IPS-20b (cell line): ENCODE data around the gene RSPH9.

Experiments used
- H3K27ac ChIP-seq: one replicate; pipeline ENCODE4 v1.5.1; 2013; ENCODE audit warnings: low read length
- H3K27me3 ChIP-seq: 2 replicates; pipeline ENCODE4 v1.6.1; 2013; ENCODE audit warnings: mild to moderate bottlenecking, low read length, inconsistent platforms; ENCODE audit not compliant: insufficient read depth
- H3K36me3 ChIP-seq: 2 replicates; pipeline ENCODE4 v1.6.1; 2013; ENCODE audit warnings: low read depth, mild to moderate bottlenecking, inconsistent platforms, low read length, moderate library complexity; ENCODE audit not compliant: insufficient read depth
- H3K4me1 ChIP-seq: 2 replicates; pipeline ENCODE4 v1.6.1; 2013; ENCODE audit warnings: mild to moderate bottlenecking, control low read depth, inconsistent platforms, low read length, moderate library complexity; ENCODE audit not compliant: insufficient read depth
- H3K4me3 ChIP-seq: 2 replicates; pipeline ENCODE4 v1.5.1; 2013; ENCODE audit warnings: mild to moderate bottlenecking, low read length, inconsistent platforms
- H3K9ac ChIP-seq: 2 replicates; pipeline ENCODE4 v1.6.1; 2013; ENCODE audit warnings: low read depth, mild to moderate bottlenecking, inconsistent platforms, low read length, moderate library complexity
- H3K9me3 ChIP-seq: 2 replicates; pipeline ENCODE4 v1.6.1; 2013; ENCODE audit warnings: mild to moderate bottlenecking, low read depth, low read length, inconsistent platforms; ENCODE audit not compliant: insufficient read depth

The RSPH9 gene

DNA sequence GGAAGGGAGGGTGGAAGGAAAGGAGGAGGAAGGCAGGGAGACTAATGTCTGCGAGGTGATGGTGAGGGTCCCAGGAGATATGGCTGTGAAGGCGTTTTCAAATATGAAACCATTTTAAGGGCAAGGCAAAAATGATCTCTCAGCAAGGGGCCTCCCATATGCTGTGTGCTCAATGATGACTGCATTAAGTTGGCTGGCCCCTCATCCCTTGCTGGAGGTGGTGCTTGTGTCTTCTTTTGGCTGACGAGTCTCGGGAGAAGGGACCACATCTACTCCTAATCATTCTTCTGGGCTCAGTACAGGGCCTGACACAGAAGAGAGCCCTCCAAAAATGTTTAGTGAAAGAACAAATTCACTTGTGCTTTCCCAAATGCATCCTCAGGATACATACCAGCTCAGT lies 65.7 kb downstream of the RSPH9 start:
- no peak overlapping the region for H3K4me3 ChIP-seq
- peaks cover 9% of the 10 kb centered on the region; the same call in 1 of the 2 replicates for H3K4me1 ChIP-seq
- no peak overlapping the region for H3K27ac ChIP-seq
- H3K9ac ChIP-seq = no peak overlapping the region
- no peaks in the 10 kb centered on the region for H3K27me3 ChIP-seq
- no peaks in the 10 kb centered on the region for H3K36me3 ChIP-seq
- H3K9me3 ChIP-seq = no peaks in the 10 kb centered on the region

DNA sequence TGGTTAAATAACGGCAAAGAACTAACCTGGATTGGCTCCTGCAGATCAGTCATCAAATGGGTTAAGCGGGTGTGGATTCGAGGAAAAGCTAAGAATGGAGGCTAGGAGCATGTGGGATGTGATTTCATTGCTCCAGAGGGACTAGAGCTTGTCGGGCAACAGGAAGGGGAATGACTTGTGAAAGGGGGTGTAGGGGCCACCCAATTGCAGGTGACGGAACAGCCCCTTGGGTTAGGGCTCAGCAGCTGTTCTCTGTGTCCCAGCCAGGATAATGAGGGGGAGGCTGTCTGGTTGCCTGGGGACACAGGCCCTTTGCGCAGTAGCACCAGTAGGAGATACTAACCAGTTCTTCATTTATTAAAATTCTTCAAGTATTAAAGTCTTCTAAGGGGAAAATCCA lies 67.7 kb downstream of the RSPH9 start:
- H3K27ac ChIP-seq = no peak overlapping the region
- H3K4me3 ChIP-seq = no peak overlapping the region
- no peaks in the 10 kb centered on the region for H3K9me3 ChIP-seq
- H3K9ac ChIP-seq = no peak overlapping the region
- H3K27me3 ChIP-seq = no peaks in the 10 kb centered on the region
- H3K36me3 ChIP-seq = no peaks in the 10 kb centered on the region
- H3K4me1 ChIP-seq = peaks cover 2% of the 10 kb centered on the region; the same call in 1 of the 2 replicates

DNA sequence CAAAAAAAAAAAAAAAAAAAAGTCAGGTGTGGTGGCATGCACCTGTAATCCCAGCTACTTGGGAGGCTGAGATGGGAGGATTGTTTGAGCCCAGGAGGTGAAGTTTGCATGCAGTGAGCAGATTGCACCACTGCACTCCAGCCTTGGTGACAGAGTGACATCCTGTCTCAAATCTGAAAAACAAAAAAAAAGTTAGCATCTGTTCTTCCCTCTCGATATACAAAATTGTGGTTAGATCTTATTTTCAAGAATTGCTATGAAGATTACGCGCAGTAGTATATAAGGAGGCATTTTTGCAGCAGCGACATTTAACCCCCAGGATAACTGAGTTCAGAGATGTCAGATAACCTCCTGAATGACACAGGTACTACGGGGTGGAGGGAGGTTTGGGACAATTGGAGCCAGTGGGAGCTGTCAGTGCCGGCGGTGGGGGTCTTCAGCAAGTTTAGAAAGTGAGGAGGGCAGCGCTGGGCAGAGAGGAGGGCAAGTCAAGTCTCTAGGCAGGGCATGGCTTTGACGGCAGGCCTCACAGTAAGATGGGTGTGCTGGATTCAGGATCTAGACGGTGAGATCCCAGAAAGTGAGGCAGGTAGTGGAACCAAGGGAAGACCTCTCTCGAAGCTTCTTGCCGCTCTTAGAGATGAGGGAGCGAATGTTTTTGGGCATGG lies 68.9 kb downstream of the RSPH9 start:
- Histone ChIP-seq H3K4me3 (no peak overlapping the region), H3K4me1 (no peaks in the 10 kb centered on the region; the same call in 1 of the 2 replicates), H3K27ac (no peak overlapping the region), H3K27me3 (no peaks in the 10 kb centered on the region), H3K9me3 (no peaks in the 10 kb centered on the region), H3K36me3 (no peaks in the 10 kb centered on the region), H3K9ac (no peak overlapping the region)

DNA sequence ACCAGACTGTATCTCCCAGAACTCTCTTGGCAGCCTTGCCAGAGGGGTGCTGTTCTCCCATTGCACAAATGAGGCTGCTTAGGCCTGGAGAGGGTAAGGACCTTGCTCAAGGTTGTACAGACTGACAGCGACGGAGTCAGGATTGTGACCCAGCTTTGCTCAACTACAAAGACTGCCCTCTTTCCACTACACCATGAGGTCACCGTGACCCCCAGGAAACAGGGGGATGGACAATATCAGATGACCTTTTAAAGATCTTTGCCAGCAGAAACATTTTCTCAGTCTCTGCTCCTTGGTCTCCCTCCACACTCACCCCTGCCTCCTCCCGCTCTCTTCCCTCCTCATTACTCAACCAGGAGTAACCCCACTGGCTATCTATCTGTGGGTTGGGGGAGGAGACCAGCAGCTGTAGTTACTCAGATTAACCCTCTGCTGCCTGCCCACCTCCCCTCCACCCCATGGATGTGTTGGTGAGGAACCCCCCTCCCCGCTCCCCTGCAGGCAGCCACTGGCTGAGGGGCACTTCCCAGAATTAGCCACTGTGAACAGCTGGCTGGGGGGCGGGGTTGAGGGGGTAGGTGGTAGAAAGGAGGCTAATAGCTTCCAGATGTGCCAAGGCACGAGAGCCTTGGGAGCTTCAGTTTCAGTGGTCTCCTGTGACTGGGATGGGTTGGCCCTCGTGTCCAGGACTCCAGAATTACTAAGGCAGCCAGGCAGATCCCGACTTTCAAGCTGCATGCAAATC lies 69.6 kb downstream of the RSPH9 start:
- Histone ChIP-seq H3K27ac (no peak overlapping the region), H3K4me1 (no peaks in the 10 kb centered on the region; the same call in 1 of the 2 replicates), H3K9me3 (no peaks in the 10 kb centered on the region), H3K9ac (no peak overlapping the region), H3K4me3 (no peak overlapping the region), H3K27me3 (no peaks in the 10 kb centered on the region), H3K36me3 (no peaks in the 10 kb centered on the region)

DNA sequence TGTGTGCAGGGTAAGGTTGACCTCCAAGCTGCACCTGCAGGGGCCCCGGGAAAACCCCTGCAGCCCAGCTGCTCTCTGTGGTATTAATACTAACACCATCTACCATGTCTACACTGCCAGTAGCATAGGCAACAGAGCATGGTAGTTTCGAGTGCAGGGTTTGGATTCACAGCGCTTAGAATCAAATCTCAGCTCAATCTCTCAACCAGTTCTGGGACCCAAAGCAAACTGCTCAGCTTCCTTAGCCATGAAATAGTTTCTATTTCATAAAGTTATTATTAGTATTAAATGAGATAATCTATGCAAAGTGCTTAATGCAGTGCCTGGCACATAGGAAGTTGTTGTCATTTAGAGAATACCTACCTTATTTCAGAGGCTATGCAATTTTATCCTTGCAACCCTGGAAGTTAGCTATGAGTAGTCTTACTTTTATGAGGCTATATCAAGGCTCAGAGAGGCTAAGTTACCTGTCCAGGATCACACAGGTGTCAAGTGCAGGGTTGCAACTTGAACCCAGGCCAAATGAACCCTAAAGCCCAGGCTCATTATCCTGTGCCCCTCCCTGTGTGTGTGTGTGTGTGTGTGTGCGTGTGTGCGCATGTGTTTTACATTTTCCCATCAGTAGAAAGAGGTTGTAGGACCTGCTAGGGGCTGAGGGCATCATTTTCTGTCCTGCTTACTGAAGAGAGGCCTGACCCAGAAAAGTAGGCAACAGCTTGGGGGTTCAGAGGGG lies 70.4 kb downstream of the RSPH9 start:
- Histone ChIP-seq H3K9ac (no peak overlapping the region), H3K4me3 (no peak overlapping the region), H3K27me3 (no peaks in the 10 kb centered on the region), H3K27ac (no peak overlapping the region), H3K36me3 (no peaks in the 10 kb centered on the region), H3K4me1 (no peaks in the 10 kb centered on the region; the same call in 1 of the 2 replicates), H3K9me3 (no peaks in the 10 kb centered on the region)

DNA sequence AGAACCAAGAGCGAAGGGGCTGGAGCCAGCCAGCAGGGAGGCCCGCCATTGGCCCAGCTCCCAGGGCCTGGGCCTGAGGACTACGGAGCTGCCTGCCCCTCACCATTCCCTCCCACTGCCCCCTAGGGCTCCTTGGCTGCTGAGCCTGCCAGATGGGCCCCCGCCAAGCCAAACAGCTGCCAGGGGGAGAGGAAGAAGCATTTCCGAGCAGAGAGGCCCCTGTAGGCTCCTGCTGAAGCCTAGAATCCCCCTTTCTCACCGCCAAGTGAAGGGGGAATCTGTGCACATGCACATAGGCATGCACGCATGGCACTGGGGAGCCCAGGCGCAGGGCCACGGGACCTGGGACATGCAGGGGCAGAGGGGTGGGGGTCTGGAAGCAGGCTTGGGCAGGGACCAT lies 71.3 kb downstream of the RSPH9 start:
- Histone ChIP-seq H3K9ac (no peak overlapping the region), H3K27ac (no peak overlapping the region), H3K27me3 (no peaks in the 10 kb centered on the region), H3K4me1 (no peaks in the 10 kb centered on the region; the same call in 1 of the 2 replicates), H3K9me3 (no peaks in the 10 kb centered on the region), H3K36me3 (no peaks in the 10 kb centered on the region), H3K4me3 (no peak overlapping the region)

DNA sequence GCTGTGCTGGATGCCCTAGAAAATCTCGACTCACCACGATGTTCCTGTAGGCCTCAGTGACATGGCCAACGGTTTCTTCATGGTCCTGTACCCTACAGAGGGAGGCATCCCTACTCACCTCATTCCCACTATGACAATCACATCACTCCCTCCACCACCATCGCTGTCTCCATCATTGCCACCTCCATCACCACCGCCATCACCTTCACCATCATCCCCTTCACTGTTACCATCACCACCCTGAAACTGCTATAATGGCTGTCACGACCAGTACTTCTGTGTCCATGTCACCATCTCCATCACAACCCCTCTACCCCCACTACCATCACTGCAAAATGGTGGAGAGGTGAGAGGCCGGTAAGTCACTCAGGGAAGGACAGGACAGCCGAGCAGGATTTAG lies 72.6 kb downstream of the RSPH9 start:
- no peak overlapping the region for H3K4me3 ChIP-seq
- no peaks in the 10 kb centered on the region; the same call in 1 of the 2 replicates for H3K4me1 ChIP-seq
- no peak overlapping the region for H3K27ac ChIP-seq
- H3K9me3 ChIP-seq = no peaks in the 10 kb centered on the region
- H3K27me3 ChIP-seq = no peaks in the 10 kb centered on the region
- H3K36me3 ChIP-seq = no peaks in the 10 kb centered on the region
- H3K9ac ChIP-seq = no peak overlapping the region

DNA sequence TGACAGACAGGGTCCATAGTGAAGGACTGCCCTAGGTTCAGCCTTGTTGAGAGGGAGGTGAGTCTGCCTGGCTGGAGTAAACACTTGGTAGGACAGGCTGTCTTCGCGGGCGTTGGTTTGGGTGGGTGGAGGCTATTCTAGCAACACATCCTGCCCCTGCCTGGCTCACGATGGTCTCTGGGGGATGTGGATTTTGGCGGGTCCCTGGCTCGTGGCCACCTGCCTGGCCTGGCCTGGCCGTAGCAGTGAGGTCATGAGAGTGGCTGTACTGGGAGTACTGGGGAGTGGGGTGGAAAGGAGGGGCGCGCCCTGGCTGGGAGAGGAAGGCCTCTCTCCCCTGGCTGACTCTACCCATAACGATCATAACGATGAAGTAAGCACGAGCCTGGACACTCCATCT lies 73.0 kb downstream of the RSPH9 start:
- Histone ChIP-seq H3K27ac (no peak overlapping the region), H3K4me1 (no peaks in the 10 kb centered on the region; the same call in 1 of the 2 replicates), H3K9me3 (no peaks in the 10 kb centered on the region), H3K9ac (no peak overlapping the region), H3K4me3 (no peak overlapping the region), H3K36me3 (no peaks in the 10 kb centered on the region), H3K27me3 (no peaks in the 10 kb centered on the region)

DNA sequence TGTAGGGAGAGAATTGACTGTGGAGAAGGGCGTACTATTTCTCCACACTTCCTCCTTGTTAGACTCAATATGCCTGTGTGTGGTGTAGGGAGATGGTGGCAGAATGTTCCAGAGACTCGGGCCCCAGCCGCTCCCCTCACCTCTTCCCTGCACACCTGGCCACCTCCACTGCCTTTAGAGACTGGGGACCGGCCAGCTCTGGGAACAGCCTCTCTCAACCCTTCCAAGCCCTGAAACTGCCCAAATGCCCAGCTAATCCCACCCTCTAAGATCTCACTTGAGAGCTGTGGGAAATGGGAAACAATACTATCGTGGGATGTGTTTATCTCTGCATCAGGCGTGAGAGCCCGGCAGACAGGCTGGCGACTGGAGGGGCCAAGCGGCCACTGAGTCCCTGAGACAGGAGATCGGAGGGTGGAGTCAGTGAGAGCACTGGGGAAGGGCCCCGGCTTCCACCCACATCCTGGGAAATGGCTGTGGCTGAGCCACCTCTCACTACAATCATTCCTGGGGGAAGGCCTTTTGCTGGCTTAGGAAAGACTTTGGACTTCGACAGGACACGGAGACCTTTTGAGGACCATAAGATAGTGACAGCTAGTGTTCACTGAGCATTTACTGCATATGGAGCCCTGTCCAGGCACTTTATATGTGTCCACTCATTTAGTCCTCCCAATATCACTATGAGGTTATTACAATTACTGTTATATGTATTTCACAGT lies 73.7 kb downstream of the RSPH9 start:
- Histone ChIP-seq H3K9me3 (no peaks in the 10 kb centered on the region), H3K27me3 (no peaks in the 10 kb centered on the region), H3K9ac (no peak overlapping the region), H3K4me1 (no peaks in the 10 kb centered on the region; the same call in 1 of the 2 replicates), H3K36me3 (no peaks in the 10 kb centered on the region), H3K27ac (no peak overlapping the region), H3K4me3 (no peak overlapping the region)

DNA sequence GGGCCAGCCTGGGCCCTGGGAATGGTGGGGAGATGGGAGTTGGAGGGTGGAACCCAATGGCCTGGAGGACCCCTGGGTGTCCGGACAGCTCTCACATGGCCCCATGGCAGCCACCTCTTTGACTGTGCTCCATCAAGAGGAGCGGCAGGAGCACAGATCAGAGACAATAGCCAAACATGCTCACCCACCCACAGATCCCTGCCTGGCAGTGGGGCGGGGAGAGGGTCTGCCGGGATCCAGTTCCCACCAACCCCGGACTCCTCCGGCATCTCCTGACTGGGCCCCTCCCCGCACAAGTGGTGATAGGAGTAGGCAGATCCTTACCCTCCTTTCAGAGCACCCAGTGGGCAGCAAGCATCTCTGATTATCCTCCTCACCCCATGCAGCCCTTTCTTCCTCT lies 74.7 kb downstream of the RSPH9 start:
- no peak overlapping the region for H3K27ac ChIP-seq
- no peak overlapping the region for H3K9ac ChIP-seq
- H3K4me3 ChIP-seq = no peak overlapping the region
- no peaks in the 10 kb centered on the region; the same call in 1 of the 2 replicates for H3K4me1 ChIP-seq
- H3K36me3 ChIP-seq = no peaks in the 10 kb centered on the region
- H3K27me3 ChIP-seq = no peaks in the 10 kb centered on the region
- no peaks in the 10 kb centered on the region for H3K9me3 ChIP-seq

DNA sequence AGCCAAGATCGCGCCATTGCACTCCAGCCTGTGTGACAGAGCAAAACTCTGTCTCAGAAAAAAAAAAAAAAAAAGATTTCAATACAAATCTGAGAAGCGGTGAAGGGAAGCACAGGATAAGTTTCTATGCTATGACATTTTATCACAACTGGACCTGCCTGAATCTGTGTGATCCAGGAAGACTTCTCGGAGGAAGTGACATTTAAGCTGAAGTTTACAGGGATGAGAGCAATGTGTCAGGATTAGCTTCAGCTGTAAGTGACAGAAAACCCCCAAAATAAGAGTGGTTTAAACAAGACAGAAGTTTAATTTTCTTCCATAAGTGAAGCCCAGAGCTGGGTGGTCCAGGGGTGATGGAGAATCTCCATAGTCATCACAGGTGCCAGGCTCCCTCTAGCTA lies 76.2 kb downstream of the RSPH9 start:
- Histone ChIP-seq H3K4me1 (no peaks in the 10 kb centered on the region; the same call in 1 of the 2 replicates), H3K27ac (no peak overlapping the region), H3K36me3 (no peaks in the 10 kb centered on the region), H3K9me3 (no peaks in the 10 kb centered on the region), H3K27me3 (no peaks in the 10 kb centered on the region), H3K4me3 (no peak overlapping the region), H3K9ac (no peak overlapping the region)
